ENCODE measurements around the gene EXOC3L4. TPM values are rescaled to one million over a fixed set of nuclear protein-coding genes. Genes with fewer than 3 reads are reported as not detected.
"Not testable (repeated sequence)": the region's sequence is repeated elsewhere in the genome, so short reads cannot be mapped to it uniquely, and the experiment has no call there.

Gene EXOC3L4
- total and polyA plus RNA-seq, 2 donors (not counting 3 experiments of a cell fraction or from before 2014, with no cell fraction given): not detected

- Histone ChIP-seq H4K20me1 (replicated peaks; ENCODE audit: control insufficient read depth, extremely low read depth, insufficient read depth, low read length) (no peaks in the 10 kb centered on the region), H3K9me3 (replicated peaks; ENCODE audit: control insufficient read depth, insufficient read depth, low read length) (no peaks in the 10 kb centered on the region), H3K4me1 (ENCODE audit: control insufficient read depth, extremely low read depth, insufficient read depth, low read length) (peaks cover 26% of the 10 kb centered on the region), H3K4me2 (ENCODE audit: insufficient read depth, low read length) (no peak overlapping the region), H2AFZ (ENCODE audit: low read depth, low read length) (no peak overlapping the region), H3K79me2 (ENCODE audit: control insufficient read depth, insufficient read depth, low read length) (no peaks in the 10 kb centered on the region), H3K36me3 (ENCODE audit: control insufficient read depth in 2 of 2, extremely low read depth in 1 of 2, insufficient read depth in 2 of 2, low read length in 2 of 2) (no peaks in the 10 kb centered on the region), H3K9me1 (replicated peaks; ENCODE audit: control insufficient read depth, extremely low read depth, insufficient read depth, low read length) (no peaks in the 10 kb centered on the region), H3K4me3 (replicated peaks in 1 of 3; ENCODE audit: insufficient read depth in 1 of 3, low read depth in 1 of 3, low read length in 3 of 3) (no peak overlapping the region), H3K27me3 (ENCODE audit: control insufficient read depth in 2 of 2, insufficient read depth in 2 of 2, low read length in 2 of 2) (no peaks in the 10 kb centered on the region), H3K9ac (replicated peaks; ENCODE audit: extremely low read depth, insufficient read depth, low read length) (no peak overlapping the region), H3K27ac (ENCODE audit: insufficient read depth, low read depth, low read length) (no peak overlapping the region)
- POLR2A ChIA-PET: interaction anchor here (0.7 kb wide), 1 partner anchor 19 kb away, joined by 6 read pairs; no protein-coding TSS in a partner anchor
- DNase-seq (ENCODE audit: low read depth, low spot score): no peak
- FAIRE-seq: no peak
- CTCF ChIA-PET: interaction anchor here (1.2 to 2.2 kb wide), 4 partner anchors 8 to 16 kb away, joined by 3 to 33 read pairs (median 7); no protein-coding TSS in a partner anchor
- intact Hi-C loops (cut with micrococcal nuclease) (no loop called here), dilution Hi-C loops (cut with MboI; ENCODE audit: extremely low pct_ligation_motif_present, low sequenced_read_pairs) (no loop called here)
- TF ChIP-seq EZH2 (IDR thresholded peaks at IDR 0.05; ENCODE audit: borderline replicate concordance, low read depth, low read length, severe bottlenecking): no peak
- TF ChIP-seq POLR2AphosphoS5 (IDR thresholded peaks at IDR 0.05; ENCODE audit: insufficient read depth, low read depth, low read length): no peak
- no peak for TF ChIP-seq CTCF (IDR thresholded peaks at IDR 0.05; ENCODE audit: extremely low read depth in 1 of 2, insufficient read depth in 1 of 2, low read depth in 1 of 2, low read length in 2 of 2)
- no peak for TF ChIP-seq MAX (IDR thresholded peaks at IDR 0.05; ENCODE audit: insufficient read depth, insufficient read length)
- no peak for TF ChIP-seq FOS (IDR thresholded peaks at IDR 0.05; ENCODE audit: borderline replicate concordance, insufficient read depth, low read length)
- TF ChIP-seq MYC (IDR thresholded peaks at IDR 0.05; ENCODE audit: low read depth, low read length): no peak
- no peak for TF ChIP-seq GATA2 (IDR thresholded peaks at IDR 0.05; ENCODE audit: insufficient read depth, insufficient read length, low read depth, low read length)
- no peak for TF ChIP-seq JUN (IDR thresholded peaks at IDR 0.05; ENCODE audit: borderline replicate concordance, insufficient read depth, insufficient read length, low read depth)
- BruUV-seq (replicated peaks): no TSS peak
Observed at GRCh38 chr14:103118663-103119404, 24.3 kb downstream of the EXOC3L4 start.

GRCh38 chr14:103119527-103119926 lies 25.0 kb downstream of the EXOC3L4 start:
- POLR2A ChIA-PET; H3K9ac ChIP-seq (replicated peaks; ENCODE audit: extremely low read depth, insufficient read depth, low read length); H3K27ac ChIP-seq (ENCODE audit: insufficient read depth, low read depth, low read length); DNase-seq (ENCODE audit: low read depth, low spot score); dilution Hi-C loops (cut with MboI; ENCODE audit: extremely low pct_ligation_motif_present, low sequenced_read_pairs); H4K20me1 ChIP-seq (replicated peaks; ENCODE audit: control insufficient read depth, extremely low read depth, insufficient read depth, low read length); H3K9me1 ChIP-seq (replicated peaks; ENCODE audit: control insufficient read depth, extremely low read depth, insufficient read depth, low read length); H3K79me2 ChIP-seq (ENCODE audit: control insufficient read depth, insufficient read depth, low read length); H3K36me3 ChIP-seq (ENCODE audit: control insufficient read depth in 2 of 2, extremely low read depth in 1 of 2, insufficient read depth in 2 of 2, low read length in 2 of 2); intact Hi-C loops (cut with micrococcal nuclease); BruUV-seq (replicated peaks); H2AFZ ChIP-seq (ENCODE audit: low read depth, low read length); H3K9me3 ChIP-seq (replicated peaks; ENCODE audit: control insufficient read depth, insufficient read depth, low read length); H3K27me3 ChIP-seq (ENCODE audit: control insufficient read depth in 2 of 2, insufficient read depth in 2 of 2, low read length in 2 of 2); FAIRE-seq; H3K4me3 ChIP-seq (replicated peaks in 1 of 3; ENCODE audit: insufficient read depth in 1 of 3, low read depth in 1 of 3, low read length in 3 of 3); H3K4me2 ChIP-seq (ENCODE audit: insufficient read depth, low read length): not testable (repeated sequence)
- H3K4me1 ChIP-seq (ENCODE audit: control insufficient read depth, extremely low read depth, insufficient read depth, low read length): peaks cover 29% of the 10 kb centered on the region
- CTCF ChIA-PET: interaction anchor here (2.2 kb wide), 1 partner anchor 14 kb away, joined by 15 read pairs; no protein-coding TSS in a partner anchor
